K562 (cell line): ENCODE results near the gene OPRL1. TPM values are rescaled to one million over a fixed set of nuclear protein-coding genes. Genes with fewer than 3 reads are reported as not detected.

Source experiments
- ARID4B ChIP-seq: sonication (generic); formaldehyde crosslinking; IDR thresholded peaks from 2 replicates; pipeline ENCODE4 v1.8.0; 2022; ENCODE audit warnings: mild to moderate bottlenecking, missing genetic modification reagents
- CREM ChIP-seq: IDR thresholded peaks from 2 replicates; pipeline ENCODE4 v1.6.1; 2014; ENCODE audit warnings: antibody characterized with exemption, low read depth
- GABPB1 ChIP-seq: sonication (generic); formaldehyde crosslinking; IDR thresholded peaks from 2 replicates; pipeline ENCODE4 v1.8.0; 2022; ENCODE audit warnings: mild to moderate bottlenecking, missing genetic modification reagents
- KDM2B ChIP-seq: fragments of 250-450 bp; sonication (Bioruptor Pico); IDR thresholded peaks from 2 replicates; pipeline ENCODE4 v1.8.0; 2021; ENCODE audit warnings: mild to moderate bottlenecking, moderate library complexity
- MECOM ChIP-seq: fragments of 250-450 bp; sonication (Bioruptor Pico); IDR thresholded peaks from 2 replicates; pipeline ENCODE4 v1.8.0; 2022; ENCODE audit warnings: inconsistent platforms
- MEF2A ChIP-seq: IDR thresholded peaks from 2 replicates; pipeline ENCODE4 v1.6.1; 2011; ENCODE audit warnings: low read depth, mild to moderate bottlenecking, low read length, moderate library complexity; ENCODE audit not compliant: control insufficient read depth
- RBM39 ChIP-seq: fragments of 200-400 bp; formaldehyde crosslinking; optimal IDR thresholded peaks from 2 replicates; pipeline ENCODE3; 2018; ENCODE audit warnings: low read depth, low read length
- TAF7 ChIP-seq: fragments of 450-650 bp; IDR thresholded peaks from 2 replicates; pipeline ENCODE4 v1.6.1; 2016; ENCODE audit warnings: missing genetic modification characterization, missing compliant biosample characterization
- TFAP4 ChIP-seq: sonication (generic); formaldehyde crosslinking; IDR thresholded peaks from 2 replicates; pipeline ENCODE4 v1.8.0; 2022; ENCODE audit warnings: missing genetic modification reagents, mild to moderate bottlenecking, moderate library complexity, borderline replicate concordance
- TSHZ1 ChIP-seq: fragments of 250-450 bp; sonication (Bioruptor Pico); IDR thresholded peaks from 2 replicates; pipeline ENCODE4 v1.4.0; 2020; ENCODE audit warnings: mild to moderate bottlenecking, moderate library complexity
- ZNF23 ChIP-seq: fragments of 250-450 bp; sonication (Bioruptor Pico); IDR thresholded peaks from 2 replicates; pipeline ENCODE4 v1.4.0; 2020; ENCODE audit warnings: mild to moderate bottlenecking
- polyA plus RNA-seq, 8 experiments: library from polyadenylated mRNA; depleted of rRNA in 4 of 8; stranded (reverse) in 5 of 8; unstranded in 3 of 8; fragments of >200 nt; fragmentation: Nextera tagmentation in 2 of 8; fragmentation: Illumina TruSeq in 1 of 8; extraction: Ambion mirVana in 2 of 8; extraction: Trizol in 1 of 8; gene quantifications; 2 replicates each; pipeline versions ENCODE4 v1.2.1 to v1.2.3, GENCODE V29; 2011 to 2014; ENCODE audit warnings: inconsistent platforms in 1 of 8, missing spikeins in 1 of 8
- total RNA-seq, 7 experiments: library from RNA; depleted of rRNA in 6 of 7; stranded (reverse); fragments of >200 nt in 6 of 7; fragmentation: Illumina TruSeq in 2 of 7; extraction: Trizol in 2 of 7; gene quantifications; 2 replicates each; pipeline versions ENCODE4 v1.2.1 to v1.2.3, GENCODE V29; 2011 to 2021; ENCODE audit warnings: low replicate concordance in 1 of 7

OPRL1 gene
- total and polyA plus RNA-seq, 9 of the 15 experiments (the other 6 are each of a cell fraction or from before 2014, with no cell fraction given) = 0.06 to 0.33 (median 0.11) TPM; not detected in 2

GRCh38 chr20:64107736-64108457 is 28.0 kb downstream of the OPRL1 start (continued):
- TF ChIP-seq ARID4B (CRISPR knock-in tag) (peak; percentile 53; the same call in 1 of the 2 replicates), MEF2A (no peak), CREM (peak; percentile 48; the same call in 1 of the 2 replicates), TSHZ1 (CRISPR knock-in tag) (no peak), MECOM (CRISPR knock-in tag) (no peak), GABPB1 (peak; percentile 37; the same call in 1 of the 2 replicates), TAF7 (tag) (no peak), TFAP4 (CRISPR knock-in tag) (peak; percentile 40; the same call in 1 of the 2 replicates), ZNF23 (no peak), RBM39 (no peak), KDM2B (no peak)
